Umbilical cord (tissue), 2 donors: ENCODE measurements around the gene TMEM86B. TPM values are rescaled to one million over a fixed set of nuclear protein-coding genes. Genes with fewer than 3 reads are reported as not detected.

ENCODE experiments used
- DNase-seq: peaks from one replicate; pipeline ENCODE4 v3.0.0-alpha.2; 2015; ENCODE audit warnings: low spot score
- total RNA-seq: library from RNA; depleted of rRNA; stranded (reverse); fragments of >200 nt; gene quantifications from one replicate; pipeline ENCODE4 v1.2.3, GENCODE V29; 2014; ENCODE audit warnings: low replicate concordance; ENCODE audit not compliant: insufficient read depth

TMEM86B gene
- total RNA-seq, 1 donor from 2014 or later = 4.1 TPM

- peak; percentile 82 for DNase-seq
Measured at GRCh38 chr19:55178781-55179599, 49.6 kb downstream of the TMEM86B start.

Other genes with a start within 250 kb of the TMEM86B start
- not detected for gene GP6, start 190.5 kb downstream of the TMEM86B start, total RNA-seq
- gene RDH13, start 165.6 kb downstream of the TMEM86B start, total RNA-seq = 17.3 TPM
- 5.8 TPM for gene EPS8L1, start 152.9 kb downstream of the TMEM86B start, total RNA-seq
- 31.3 TPM for gene PPP1R12C, start 111.1 kb downstream of the TMEM86B start, total RNA-seq
- 0.72 TPM for gene TNNT1, start 79.6 kb downstream of the TMEM86B start, total RNA-seq
- gene TNNI3, start 71.0 kb downstream of the TMEM86B start, total RNA-seq = 3.6 TPM
- 1.4 TPM for gene DNAAF3, start 62.1 kb downstream of the TMEM86B start, total RNA-seq
- 1.9 TPM for gene SYT5, start 48.5 kb downstream of the TMEM86B start, total RNA-seq
- 0.24 TPM for gene PTPRH, start 19.3 kb downstream of the TMEM86B start, total RNA-seq
- gene PPP6R1, start 30.3 kb upstream of the TMEM86B start, total RNA-seq = 10.4 TPM
- gene HSPBP1, start 51.3 kb upstream of the TMEM86B start, total RNA-seq = 7.0 TPM
- not detected for gene BRSK1, start 55.2 kb upstream of the TMEM86B start, total RNA-seq
- gene TMEM150B, start 96.6 kb upstream of the TMEM86B start, total RNA-seq = 2.2 TPM
- gene KMT5C, start 111.1 kb upstream of the TMEM86B start, total RNA-seq = 10.6 TPM
- gene COX6B2, start 126.0 kb upstream of the TMEM86B start, total RNA-seq = not detected
- not detected for gene GARIN5B, start 134.5 kb upstream of the TMEM86B start, total RNA-seq
- gene IL11, start 141.7 kb upstream of the TMEM86B start, total RNA-seq = 12.0 TPM
- gene TMEM190, start 148.1 kb upstream of the TMEM86B start, total RNA-seq = not detected
- gene TMEM238, start 155.5 kb upstream of the TMEM86B start, total RNA-seq = 8.9 TPM
- 227 TPM for gene RPL28, start 157.2 kb upstream of the TMEM86B start, total RNA-seq
- 19.3 TPM for gene UBE2S, start 179.0 kb upstream of the TMEM86B start, total RNA-seq
- 1.2 TPM for gene SHISA7, start 214.5 kb upstream of the TMEM86B start, total RNA-seq
- 15.9 TPM for gene ISOC2, start 232.9 kb upstream of the TMEM86B start, total RNA-seq
- 3.9 TPM for gene C19orf85, start 236.0 kb upstream of the TMEM86B start, total RNA-seq
- gene ZNF628, start 247.9 kb upstream of the TMEM86B start, total RNA-seq = 1.7 TPM